H1 (cell line): Measurements from ENCODE around the gene APLP1.

Source experiments
- CTCF ChIP-seq, 3 experiments: IDR thresholded peaks; 1 replicate in 2 of 3; 2 replicates in 1 of 3; pipeline versions ENCODE4 v1.5.1 to v1.6.1; 2011; ENCODE audit warnings: low read length in 3 of 3, mild to moderate bottlenecking in 3 of 3, inconsistent platforms in 2 of 3, low read depth in 1 of 3, moderate library complexity in 1 of 3; ENCODE audit not compliant: insufficient read depth in 1 of 3; ENCODE audit errors: control extremely low read depth in 1 of 3
- RAD21 ChIP-seq, 2 experiments: IDR thresholded peaks in 1 of 2; conservative IDR thresholded peaks in 1 of 2; 2 replicates each; pipeline ENCODE4 v1.6.1; 2011; ENCODE audit warnings: low read depth in 2 of 2, low read length in 2 of 2, improper control_type of control experiment in 1 of 2, inconsistent platforms in 1 of 2, mild to moderate bottlenecking in 1 of 2, moderate library complexity in 1 of 2

GRCh38 chr19:35824150-35824549, 44.2 kb upstream of the APLP1 start:
- TF ChIP-seq CTCF (IDR thresholded peaks at IDR 0.05; ENCODE audit: control extremely low read depth in 1 of 3, insufficient read depth in 1 of 3, low read depth in 1 of 3, low read length in 3 of 3) (no peak), RAD21 (IDR thresholded peaks at IDR 0.05 in 1 of 2, conservative IDR thresholded peaks at IDR 0.05 in 1 of 2; ENCODE audit: low read depth in 2 of 2, low read length in 2 of 2) (no peak)
